GM12864 (cell line): ENCODE results near the gene CASP8.

ENCODE experiments used
- DNase-seq: peaks from one replicate; pipeline ENCODE4 v3.0.0-alpha.2; 2011; ENCODE audit warnings: low read depth
- H3K4me3 ChIP-seq: 2 replicates; pipeline ENCODE4 v1.5.1; 2011; ENCODE audit warnings: mild to moderate bottlenecking, low read depth, low read length, control low read depth
- CTCF ChIP-seq: IDR thresholded peaks from 2 replicates; pipeline ENCODE4 v1.5.1; 2011; ENCODE audit warnings: low read depth, mild to moderate bottlenecking, moderate library complexity, low read length, control low read depth, inconsistent platforms; ENCODE audit errors: missing control alignments

Gene CASP8

DNA sequence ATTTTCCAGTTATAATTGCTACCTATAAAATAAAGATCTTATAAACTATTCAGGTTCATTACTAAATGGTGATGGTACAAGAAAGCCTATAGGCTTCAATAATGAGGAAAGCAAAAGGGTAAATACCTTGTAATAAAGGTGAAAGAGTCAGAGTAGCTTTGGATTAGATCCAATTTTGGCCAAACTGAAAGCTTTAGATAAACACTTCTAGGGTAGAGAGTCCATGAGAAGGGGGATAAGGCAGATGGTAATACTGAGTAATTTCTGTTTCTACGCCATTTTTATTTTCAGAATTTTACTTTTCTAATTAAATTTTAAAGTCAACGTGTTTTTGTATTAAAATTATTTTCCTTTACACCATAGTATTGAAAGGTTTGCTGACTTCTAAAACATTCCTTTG lies 9.4 kb downstream of the CASP8 start:
- H3K4me3 ChIP-seq, result no peak overlapping the region
- no peak for TF ChIP-seq CTCF
- DNase-seq, result no peak

DNA sequence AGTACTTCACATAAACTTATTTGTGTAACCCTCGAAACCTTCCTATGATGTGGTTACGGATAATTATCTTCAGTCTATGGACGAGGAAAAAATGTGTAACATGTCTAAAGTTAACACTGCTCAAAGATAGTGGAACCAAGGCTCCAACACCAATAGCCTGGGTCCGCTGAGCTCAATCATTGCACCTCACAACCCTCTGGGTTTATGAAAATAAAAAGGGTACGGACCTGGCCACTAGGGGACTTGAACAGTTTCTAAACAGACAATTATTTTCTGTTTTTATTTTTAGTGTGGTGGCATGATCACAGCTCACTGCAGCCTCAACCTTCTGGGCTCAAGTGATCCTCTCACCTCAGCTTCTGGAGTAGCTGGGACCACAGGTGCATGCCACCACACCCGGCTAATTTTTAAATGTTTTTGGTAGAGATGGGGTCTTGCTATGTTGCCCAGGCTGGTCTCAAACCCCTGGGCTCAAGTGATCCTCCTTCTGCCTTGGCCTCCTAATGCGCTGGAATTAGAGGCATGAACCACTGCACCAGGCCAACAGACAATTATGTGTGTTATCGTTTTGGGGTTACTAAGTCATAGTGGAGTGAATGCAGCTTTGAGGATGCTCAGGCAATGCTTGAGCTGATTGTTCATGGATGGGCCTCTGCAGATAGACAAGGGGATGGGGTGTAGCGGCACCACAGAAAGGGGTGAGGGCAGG lies 10.1 kb downstream of the CASP8 start:
- TF ChIP-seq CTCF, result peak; percentile 11
- H3K4me3 ChIP-seq, result no peak overlapping the region
- no peak for DNase-seq

DNA sequence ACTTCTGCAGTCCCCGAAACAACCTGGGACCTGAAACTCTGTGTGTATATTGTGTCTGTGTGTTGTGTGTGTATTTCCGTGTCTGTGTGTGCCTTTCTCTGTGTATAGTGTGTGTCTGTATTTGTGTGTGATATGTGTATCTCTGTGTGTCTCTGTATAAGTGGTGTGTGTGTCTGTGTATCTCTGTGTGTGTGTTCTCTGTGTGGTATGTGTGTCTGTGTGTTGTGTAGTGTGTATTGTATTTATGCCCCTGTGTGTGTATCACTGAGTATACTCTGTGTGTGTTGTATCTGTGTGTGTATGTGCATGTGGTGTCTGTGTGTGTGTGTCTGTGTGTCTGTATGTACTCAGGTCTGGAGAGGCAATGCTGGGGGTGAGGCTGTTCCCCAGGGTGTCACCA lies 11.6 kb downstream of the CASP8 start:
- TF ChIP-seq CTCF, result no peak
- no peak overlapping the region for H3K4me3 ChIP-seq
- no peak for DNase-seq

DNA sequence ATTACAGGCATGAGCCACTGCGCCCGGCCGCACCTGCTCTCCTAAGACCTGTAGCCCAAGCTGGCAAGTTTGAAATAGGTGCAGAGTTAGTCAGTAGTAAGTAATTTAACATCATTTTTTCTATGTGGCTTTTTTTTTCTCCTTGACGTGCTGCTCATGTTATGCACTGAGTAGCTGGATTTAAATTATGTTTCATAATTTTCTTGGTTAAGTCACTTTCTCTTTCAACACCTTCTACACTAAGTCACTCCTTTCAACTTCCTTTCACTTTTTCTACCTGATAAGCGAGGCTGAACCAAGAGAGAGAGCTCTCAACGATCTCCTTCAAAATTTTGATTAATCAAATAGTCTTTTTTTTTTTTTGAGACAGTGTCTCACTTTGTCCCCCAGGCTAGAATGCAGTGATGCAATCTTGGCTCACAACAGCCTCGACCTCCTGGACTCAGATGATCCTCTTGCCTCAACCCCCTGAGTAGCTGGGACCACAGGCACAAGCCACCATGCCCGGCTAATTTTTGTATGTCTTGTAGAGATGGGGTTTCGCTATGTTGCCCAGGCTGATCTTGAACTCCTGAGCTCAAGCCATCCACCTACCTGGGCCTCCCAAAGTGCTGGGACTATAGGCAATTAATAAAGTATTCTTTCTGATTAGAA lies 13.1 kb downstream of the CASP8 start:
- TF ChIP-seq CTCF, result no peak
- no peak for DNase-seq
- H3K4me3 ChIP-seq, result no peak overlapping the region

DNA sequence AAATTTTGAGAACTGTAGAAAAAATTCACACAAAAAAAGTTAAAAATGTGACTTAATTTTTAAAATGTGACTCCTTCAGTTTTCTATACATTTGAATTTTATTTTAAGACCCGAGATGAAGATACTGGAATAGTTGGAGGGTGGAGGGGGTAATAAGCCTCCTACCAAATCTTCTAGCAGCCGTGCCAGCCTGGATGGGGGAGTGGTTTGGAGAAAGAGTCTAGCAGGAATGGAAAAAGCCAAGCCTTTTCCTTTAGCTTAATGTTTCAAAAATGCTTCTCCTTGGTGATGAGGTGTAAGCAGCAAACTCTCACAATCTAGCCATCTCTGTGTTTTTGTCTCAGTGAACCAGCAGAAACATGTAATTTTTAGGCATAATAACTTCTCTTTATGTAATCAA lies 14.7 kb downstream of the CASP8 start:
- DNase-seq, result no peak
- TF ChIP-seq CTCF, result no peak
- H3K4me3 ChIP-seq, result no peak overlapping the region

DNA sequence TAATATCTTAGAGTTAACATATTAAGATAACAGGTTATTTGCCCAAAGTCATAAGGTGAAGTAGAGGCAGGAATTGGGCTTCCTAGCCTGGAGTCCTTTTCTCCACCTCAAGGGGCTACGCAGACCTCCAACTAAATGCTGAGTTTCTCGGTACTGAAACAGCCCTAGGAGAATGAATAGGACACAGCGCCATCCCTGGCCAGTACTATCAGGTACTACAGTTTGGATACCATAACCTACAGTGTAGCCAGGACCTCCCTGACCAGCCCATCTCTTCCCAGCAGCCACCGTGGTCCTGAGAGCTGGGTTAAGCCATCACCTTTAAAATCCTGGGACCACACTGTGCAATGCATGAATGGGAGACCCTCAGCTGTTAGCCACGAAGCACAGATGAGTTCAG lies 15.7 kb downstream of the CASP8 start:
- DNase-seq, result no peak
- TF ChIP-seq CTCF, result no peak
- no peak overlapping the region for H3K4me3 ChIP-seq

- no peak overlapping the region for H3K4me3 ChIP-seq
- TF ChIP-seq CTCF, result no peak
- no peak for DNase-seq
Observed at GRCh38 chr2:201276511-201276910, 16.2 kb downstream of the CASP8 start.
